GM12874 (cell line): ENCODE measurements around the gene GALNT13.

Experiments
- CTCF ChIP-seq: IDR thresholded peaks from 2 replicates; pipeline ENCODE4 v1.5.1; 2011; ENCODE audit warnings: low read depth, mild to moderate bottlenecking, control low read depth, low read length, moderate library complexity; ENCODE audit not compliant: insufficient read depth

The GALNT13 gene

GRCh38 chr2:154291927-154292326 lies 420.2 kb downstream of the GALNT13 start:
- TF ChIP-seq CTCF: no peak

- TF ChIP-seq CTCF: no peak
Observed at GRCh38 chr2:154293864-154294263, 422.1 kb downstream of the GALNT13 start.

- no peak for TF ChIP-seq CTCF
Observed at GRCh38 chr2:154306266-154306970, 434.7 kb downstream of the GALNT13 start.

DNA sequence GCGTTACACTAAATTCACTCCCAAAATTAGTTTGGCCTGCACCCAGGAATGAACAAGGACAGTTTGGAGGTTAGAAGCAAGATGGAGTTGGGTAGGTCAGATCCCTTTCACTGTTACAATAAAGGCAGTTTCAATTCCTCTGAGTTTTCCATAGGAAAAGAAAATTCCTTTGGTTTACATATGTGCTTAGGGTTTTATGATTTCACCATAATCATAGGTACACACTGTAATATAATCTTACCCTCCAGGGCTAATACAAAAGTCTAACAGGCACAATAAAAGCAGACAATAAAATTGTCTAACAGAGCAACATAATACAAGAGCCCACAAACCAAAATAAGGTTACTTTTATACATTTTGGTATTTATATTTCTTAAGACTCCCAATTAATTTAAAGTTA lies 435.3 kb downstream of the GALNT13 start:
- TF ChIP-seq CTCF: no peak

- TF ChIP-seq CTCF: no peak
Observed at GRCh38 chr2:154324601-154325000, 452.9 kb downstream of the GALNT13 start.

DNA sequence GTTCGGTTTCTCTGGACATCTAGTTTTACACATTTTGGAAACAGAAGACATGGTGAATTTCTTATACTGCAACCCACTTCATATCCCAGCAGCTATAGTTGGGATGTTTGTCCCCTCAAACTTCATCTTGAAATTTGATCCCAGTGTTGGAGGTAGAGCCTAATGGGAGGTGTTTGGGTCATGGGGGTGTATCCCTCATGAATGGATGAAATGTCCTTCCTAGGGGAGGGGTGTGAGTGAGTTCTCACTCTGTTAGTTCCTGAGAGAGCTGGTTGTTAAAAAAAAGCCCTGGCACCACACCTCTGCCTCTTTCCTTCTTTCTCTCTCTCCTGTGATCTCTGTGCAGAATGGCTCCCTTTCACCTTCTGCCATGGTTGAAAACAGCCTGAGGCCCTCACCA lies 457.8 kb downstream of the GALNT13 start:
- no peak for TF ChIP-seq CTCF

GRCh38 chr2:154331784-154332183 lies 460.1 kb downstream of the GALNT13 start:
- TF ChIP-seq CTCF: no peak
